ENCODE results near the gene P2RX4.
A peak's percentile ranks its signal among the peaks of the same experiment; 100 is the strongest.

DNA sequence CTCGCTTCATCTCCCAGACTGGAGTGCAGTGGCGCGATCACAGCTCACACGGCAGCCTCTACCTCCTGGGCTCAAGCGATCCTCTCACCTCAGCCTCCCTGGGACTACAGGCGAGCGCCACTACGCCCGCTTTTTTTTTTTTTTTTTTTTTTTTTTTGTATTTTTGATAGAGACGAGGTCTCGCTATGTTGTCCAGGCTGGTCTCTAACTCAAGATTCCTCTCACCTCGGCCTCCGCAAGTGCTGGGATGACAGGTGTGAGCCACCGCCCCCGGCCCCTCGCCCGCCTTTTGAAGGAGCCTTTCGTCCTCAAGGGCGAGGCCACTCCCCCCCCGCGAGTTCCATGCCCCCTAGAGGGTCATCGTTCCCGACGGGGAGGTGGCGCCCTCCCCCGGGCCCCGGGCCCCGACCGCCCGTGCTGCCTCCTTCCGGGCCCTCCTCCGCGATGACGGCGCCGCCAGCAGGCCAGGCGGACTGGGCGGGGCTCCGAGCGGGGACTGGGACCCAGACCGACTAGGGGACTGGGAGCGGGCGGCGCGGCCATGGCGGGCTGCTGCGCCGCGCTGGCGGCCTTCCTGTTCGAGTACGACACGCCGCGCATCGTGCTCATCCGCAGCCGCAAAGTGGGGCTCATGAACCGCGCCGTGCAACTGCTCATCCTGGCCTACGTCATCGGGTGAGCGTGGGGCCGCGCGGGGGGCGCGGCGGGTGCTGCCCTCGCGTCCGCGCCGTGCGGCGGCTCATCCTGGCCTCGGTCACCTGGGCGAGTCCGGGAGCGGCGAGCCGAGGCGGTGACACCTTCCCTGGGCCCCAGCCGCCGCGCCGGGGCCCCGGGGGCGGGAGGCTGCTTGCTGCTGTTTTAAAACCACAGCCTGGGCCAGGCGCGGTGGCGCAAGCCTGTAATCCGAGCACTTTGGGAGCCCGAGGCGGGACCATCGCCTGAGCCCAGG is at the start of gene P2RX4:
- TF ChIP-seq CTCF (IDR thresholded peaks at IDR 0.05) (peak; percentile 36), EZH2 (IDR thresholded peaks at IDR 0.05; ENCODE audit: borderline replicate concordance, insufficient read depth, low read depth, low read length, poor library complexity, severe bottlenecking) (no peak)

Measured in B cell (primary cell).